HK-2 (cell line): ENCODE measurements around the gene ANKRD40.

Experiments
- DNase-seq: peaks from one replicate; pipeline ENCODE4 v3.0.0-alpha.2; 2018; ENCODE audit not compliant: unreplicated experiment

ANKRD40 gene

GRCh38 chr17:50668025-50668837, 39.5 kb downstream of the ANKRD40 start:
- no peak for DNase-seq

- DNase-seq: no peak
Measured at GRCh38 chr17:50667259-50668024, 40.3 kb downstream of the ANKRD40 start.

- no peak for DNase-seq
Measured at GRCh38 chr17:50666316-50666715, 41.4 kb downstream of the ANKRD40 start.

- DNase-seq: no peak
Measured at GRCh38 chr17:50665838-50666237, 41.9 kb downstream of the ANKRD40 start.

GRCh38 chr17:50664788-50665458, 42.8 kb downstream of the ANKRD40 start:
- no peak for DNase-seq

GRCh38 chr17:50663812-50664374, 43.8 kb downstream of the ANKRD40 start:
- DNase-seq: no peak

- no peak for DNase-seq
Measured at GRCh38 chr17:50662632-50663225, 45.0 kb downstream of the ANKRD40 start.

- peak; percentile 76 for DNase-seq
Measured at GRCh38 chr17:50661795-50662391, 45.8 kb downstream of the ANKRD40 start.

GRCh38 chr17:50661348-50661747, 46.4 kb downstream of the ANKRD40 start:
- DNase-seq: no peak

- DNase-seq: no peak
Measured at GRCh38 chr17:50660887-50661345, 46.8 kb downstream of the ANKRD40 start.

- DNase-seq: no peak
Measured at GRCh38 chr17:50660042-50660886, 47.5 kb downstream of the ANKRD40 start.

GRCh38 chr17:50659179-50659578, 48.5 kb downstream of the ANKRD40 start:
- DNase-seq: no peak

- DNase-seq: no peak
Measured at GRCh38 chr17:50658616-50659015, 49.1 kb downstream of the ANKRD40 start.

GRCh38 chr17:50657627-50658026, 50.1 kb downstream of the ANKRD40 start:
- no peak for DNase-seq

- DNase-seq: no peak
Measured at GRCh38 chr17:50657054-50657453, 50.7 kb downstream of the ANKRD40 start.

GRCh38 chr17:50656509-50656908, 51.2 kb downstream of the ANKRD40 start:
- no peak for DNase-seq

- no peak for DNase-seq
Measured at GRCh38 chr17:50653738-50654137, 54.0 kb downstream of the ANKRD40 start.

- no peak for DNase-seq
Measured at GRCh38 chr17:50651661-50652060, 56.1 kb downstream of the ANKRD40 start.

GRCh38 chr17:50649042-50649908, 58.4 kb downstream of the ANKRD40 start:
- no peak for DNase-seq
